ENCODE results near the gene CRYBG1. TPM values are rescaled to one million over a fixed set of nuclear protein-coding genes. Genes with fewer than 3 reads are reported as not detected.
A peak's percentile ranks its signal among the peaks of the same experiment; 100 is the strongest.

CRYBG1 gene
- total and polyA plus RNA-seq, 10 of the 15 experiments (the other 5 are each of a cell fraction or from before 2014, with no cell fraction given): 6.5 to 57.0 (median 25.2) TPM

DNA sequence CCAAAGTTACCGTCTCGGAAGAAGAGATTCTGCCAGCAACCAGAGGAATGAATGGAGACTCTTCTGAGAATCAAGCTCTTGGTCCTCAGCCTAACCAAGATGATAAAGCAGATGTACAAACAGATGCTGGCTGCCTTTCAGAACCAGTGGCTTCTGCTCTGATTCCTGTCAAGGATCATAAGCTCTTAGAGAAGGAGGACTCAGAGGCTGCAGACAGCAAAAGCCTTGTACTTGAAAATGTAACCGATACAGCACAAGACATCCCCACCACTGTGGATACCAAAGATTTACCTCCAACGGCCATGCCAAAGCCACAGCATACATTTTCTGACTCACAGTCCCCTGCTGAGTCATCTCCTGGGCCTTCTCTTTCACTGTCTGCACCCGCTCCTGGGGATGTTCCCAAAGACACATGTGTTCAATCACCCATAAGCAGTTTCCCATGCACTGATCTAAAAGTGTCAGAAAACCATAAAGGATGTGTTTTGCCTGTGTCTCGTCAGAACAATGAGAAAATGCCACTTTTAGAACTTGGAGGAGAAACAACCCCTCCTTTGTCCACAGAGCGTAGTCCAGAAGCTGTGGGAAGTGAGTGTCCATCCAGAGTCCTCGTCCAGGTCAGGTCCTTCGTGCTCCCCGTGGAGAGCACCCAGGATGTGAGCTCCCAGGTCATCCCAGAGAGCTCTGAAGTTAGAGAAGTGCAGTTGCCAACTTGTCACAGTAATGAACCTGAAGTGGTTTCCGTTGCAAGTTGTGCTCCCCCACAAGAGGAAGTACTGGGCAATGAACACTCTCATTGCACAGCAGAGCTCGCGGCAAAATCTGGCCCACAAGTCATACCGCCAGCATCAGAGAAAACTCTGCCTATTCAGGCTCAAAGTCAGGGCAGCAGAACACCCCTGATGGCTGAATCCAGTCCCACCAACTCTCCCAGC lies 159.2 kb downstream of the CRYBG1 start (continued):
- TF ChIP-seq REST (IDR thresholded peaks at IDR 0.05; ENCODE audit: low read depth, low read length) (0 out of 2 replicates have a peak, but pooled peaks have one; percentile 21), SRF (IDR thresholded peaks at IDR 0.05; ENCODE audit: low read depth in 2 of 2, low read length in 2 of 2) (no peak), ZNF207 (IDR thresholded peaks at IDR 0.05; ENCODE audit: borderline replicate concordance) (peak; percentile 62; the same call in 1 of the 2 replicates), ASH2L (IDR thresholded peaks at IDR 0.05; ENCODE audit: borderline replicate concordance, low read depth) (no peak), PRDM15 (CRISPR knock-in tag; IDR thresholded peaks at IDR 0.05) (no peak), GABPA (IDR thresholded peaks at IDR 0.05; ENCODE audit: low read depth) (peak; percentile 24; the same call in 1 of the 2 replicates), BCL11A (IDR thresholded peaks at IDR 0.05; ENCODE audit: low read depth, low read length) (peak; percentile 85), SP1 (IDR thresholded peaks at IDR 0.05; ENCODE audit: low read depth, low read length) (peak; percentile 46), NRF1 (conservative IDR thresholded peaks at IDR 0.05; ENCODE audit: low read depth, low read length) (no peak), SKIL (IDR thresholded peaks at IDR 0.05; ENCODE audit: low read depth, poor library complexity, severe bottlenecking) (peak; percentile 55)
- TF ChIP-seq, protein P1, sequence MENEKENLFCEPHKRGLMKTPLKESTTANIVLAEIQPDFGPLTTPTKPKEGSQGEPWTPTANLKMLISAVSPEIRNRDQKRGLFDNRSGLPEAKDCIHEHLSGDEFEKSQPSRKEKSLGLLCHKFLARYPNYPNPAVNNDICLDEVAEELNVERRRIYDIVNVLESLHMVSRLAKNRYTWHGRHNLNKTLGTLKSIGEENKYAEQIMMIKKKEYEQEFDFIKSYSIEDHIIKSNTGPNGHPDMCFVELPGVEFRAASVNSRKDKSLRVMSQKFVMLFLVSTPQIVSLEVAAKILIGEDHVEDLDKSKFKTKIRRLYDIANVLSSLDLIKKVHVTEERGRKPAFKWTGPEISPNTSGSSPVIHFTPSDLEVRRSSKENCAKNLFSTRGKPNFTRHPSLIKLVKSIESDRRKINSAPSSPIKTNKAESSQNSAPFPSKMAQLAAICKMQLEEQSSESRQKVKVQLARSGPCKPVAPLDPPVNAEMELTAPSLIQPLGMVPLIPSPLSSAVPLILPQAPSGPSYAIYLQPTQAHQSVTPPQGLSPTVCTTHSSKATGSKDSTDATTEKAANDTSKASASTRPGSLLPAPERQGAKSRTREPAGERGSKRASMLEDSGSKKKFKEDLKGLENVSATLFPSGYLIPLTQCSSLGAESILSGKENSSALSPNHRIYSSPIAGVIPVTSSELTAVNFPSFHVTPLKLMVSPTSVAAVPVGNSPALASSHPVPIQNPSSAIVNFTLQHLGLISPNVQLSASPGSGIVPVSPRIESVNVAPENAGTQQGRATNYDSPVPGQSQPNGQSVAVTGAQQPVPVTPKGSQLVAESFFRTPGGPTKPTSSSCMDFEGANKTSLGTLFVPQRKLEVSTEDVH (IDR thresholded peaks at IDR 0.05; ENCODE audit: low read depth, partially characterized antibody): peak; percentile 52
- TF ChIP-seq, protein P2, sequence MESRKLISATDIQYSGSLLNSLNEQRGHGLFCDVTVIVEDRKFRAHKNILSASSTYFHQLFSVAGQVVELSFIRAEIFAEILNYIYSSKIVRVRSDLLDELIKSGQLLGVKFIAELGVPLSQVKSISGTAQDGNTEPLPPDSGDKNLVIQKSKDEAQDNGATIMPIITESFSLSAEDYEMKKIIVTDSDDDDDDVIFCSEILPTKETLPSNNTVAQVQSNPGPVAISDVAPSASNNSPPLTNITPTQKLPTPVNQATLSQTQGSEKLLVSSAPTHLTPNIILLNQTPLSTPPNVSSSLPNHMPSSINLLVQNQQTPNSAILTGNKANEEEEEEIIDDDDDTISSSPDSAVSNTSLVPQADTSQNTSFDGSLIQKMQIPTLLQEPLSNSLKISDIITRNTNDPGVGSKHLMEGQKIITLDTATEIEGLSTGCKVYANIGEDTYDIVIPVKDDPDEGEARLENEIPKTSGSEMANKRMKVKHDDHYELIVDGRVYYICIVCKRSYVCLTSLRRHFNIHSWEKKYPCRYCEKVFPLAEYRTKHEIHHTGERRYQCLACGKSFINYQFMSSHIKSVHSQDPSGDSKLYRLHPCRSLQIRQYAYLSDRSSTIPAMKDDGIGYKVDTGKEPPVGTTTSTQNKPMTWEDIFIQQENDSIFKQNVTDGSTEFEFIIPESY (IDR thresholded peaks at IDR 0.05): no peak
